ENCODE data around the gene RCAN2. TPM values are rescaled to one million over a fixed set of nuclear protein-coding genes. Genes with fewer than 3 reads are reported as not detected.

The RCAN2 gene
- total RNA-seq, 1 donor from 2014 or later, result 11.7 TPM

GRCh38 chr6:46456297-46456696, 35.0 kb downstream of the RCAN2 start:
- Histone ChIP-seq H3K4me1 (peaks cover 14% of the 10 kb centered on the region), H3K36me3 (no peaks in the 10 kb centered on the region), H3K27ac (no peak overlapping the region), H3K4me3 (no peak overlapping the region), H3K9me3 (no peaks in the 10 kb centered on the region), H3K27me3 (no peaks in the 10 kb centered on the region)
- intact Hi-C loops (cut with DNase I), result no loop called here
- DNase-seq, result no peak
- ATAC-seq, result no peak
- TF ChIP-seq CTCF (IDR thresholded peaks at IDR 0.05), result no peak

GRCh38 chr6:46454691-46455090, 36.6 kb downstream of the RCAN2 start:
- no peak overlapping the region for H3K4me3 ChIP-seq
- H3K4me1 ChIP-seq, result peaks cover 14% of the 10 kb centered on the region
- no peaks in the 10 kb centered on the region for H3K27me3 ChIP-seq
- TF ChIP-seq CTCF (IDR thresholded peaks at IDR 0.05), result no peak
- ATAC-seq, result no peak
- H3K9me3 ChIP-seq, result no peaks in the 10 kb centered on the region
- no peaks in the 10 kb centered on the region for H3K36me3 ChIP-seq
- H3K27ac ChIP-seq, result no peak overlapping the region
- intact Hi-C loops (cut with DNase I), result no loop called here
- no peak for DNase-seq

- H3K36me3 ChIP-seq, result no peaks in the 10 kb centered on the region
- H3K27ac ChIP-seq, result no peak overlapping the region
- no peak for TF ChIP-seq CTCF (IDR thresholded peaks at IDR 0.05)
- peaks cover 14% of the 10 kb centered on the region for H3K4me1 ChIP-seq
- H3K9me3 ChIP-seq, result no peaks in the 10 kb centered on the region
- DNase-seq (no peak), ATAC-seq (no peak)
- no peaks in the 10 kb centered on the region for H3K27me3 ChIP-seq
- no peak overlapping the region for H3K4me3 ChIP-seq
- intact Hi-C loops (cut with DNase I), result no loop called here
Measured at GRCh38 chr6:46453741-46454316, 37.4 kb downstream of the RCAN2 start.

- DNase-seq, result no peak
- peaks cover 14% of the 10 kb centered on the region for H3K4me1 ChIP-seq
- H3K36me3 ChIP-seq, result no peaks in the 10 kb centered on the region
- ATAC-seq, result no peak
- no peak overlapping the region for H3K27ac ChIP-seq
- no peak overlapping the region for H3K4me3 ChIP-seq
- H3K27me3 ChIP-seq, result no peaks in the 10 kb centered on the region
- no peaks in the 10 kb centered on the region for H3K9me3 ChIP-seq
- TF ChIP-seq CTCF (IDR thresholded peaks at IDR 0.05), result no peak
- intact Hi-C loops (cut with DNase I), result no loop called here
Measured at GRCh38 chr6:46453216-46453615, 38.0 kb downstream of the RCAN2 start.

- intact Hi-C loops (cut with DNase I), result no loop called here
- peaks cover 14% of the 10 kb centered on the region for H3K4me1 ChIP-seq
- H3K27ac ChIP-seq, result no peak overlapping the region
- H3K4me3 ChIP-seq, result no peak overlapping the region
- H3K9me3 ChIP-seq, result no peaks in the 10 kb centered on the region
- ATAC-seq (no peak), DNase-seq (no peak)
- no peak for TF ChIP-seq CTCF (IDR thresholded peaks at IDR 0.05)
- H3K36me3 ChIP-seq, result no peaks in the 10 kb centered on the region
- H3K27me3 ChIP-seq, result no peaks in the 10 kb centered on the region
Measured at GRCh38 chr6:46452312-46452917, 38.8 kb downstream of the RCAN2 start.

All from upper lobe of right lung (tissue), 1 donor.